ENCODE data around the gene KRTAP20-2.

KRTAP20-2 gene

GRCh38 chr21:30634906-30635305, at the start of gene KRTAP20-2:
KRTAP20-2 (plus strand) TSS chr21:30635206; CDS start chr21:30635264, 58 bp downstream.
- H3K4me2 ChIP-seq (ENCODE audit: low read length), result no peak within 1 kb of the TSS
- no peaks in the 10 kb centered on the region for H3K79me2 ChIP-seq
- H3K27me3 ChIP-seq (ENCODE audit: control insufficient read depth, insufficient read depth, low read length), result no peaks in the 10 kb centered on the region
- H3K9ac ChIP-seq, result no peak within 1 kb of the TSS
- no peaks in the 10 kb centered on the region for H3K9me3 ChIP-seq (ENCODE audit: control insufficient read depth, low read length)
- TF ChIP-seq CTCF (IDR thresholded peaks at IDR 0.05), result no peak
- no peak within 1 kb of the TSS for H3K4me3 ChIP-seq (ENCODE audit: low read depth, low read length)
- no peaks in the 10 kb centered on the region for H3K4me1 ChIP-seq
- H2AFZ ChIP-seq, result no peak within 1 kb of the TSS
- no peak within 1 kb of the TSS for H3K27ac ChIP-seq
- no peaks in the 10 kb centered on the region for H3K36me3 ChIP-seq (ENCODE audit: control insufficient read depth, insufficient read depth, low read length)

GRCh38 chr21:30590297-30590696, 44.7 kb upstream of the KRTAP20-2 start, which contains the start of gene KRTAP22-2:
KRTAP22-2 (minus strand) TSS chr21:30590397.
- Histone ChIP-seq H3K4me2 (ENCODE audit: low read length) (no peak within 1 kb of the TSS), H3K36me3 (ENCODE audit: control insufficient read depth, insufficient read depth, low read length) (no peaks in the 10 kb centered on the region), H2AFZ (no peak within 1 kb of the TSS), H3K27ac (no peak within 1 kb of the TSS), H3K79me2 (no peaks in the 10 kb centered on the region), H3K27me3 (ENCODE audit: control insufficient read depth, insufficient read depth, low read length) (no peaks in the 10 kb centered on the region), H3K4me3 (ENCODE audit: low read depth, low read length) (no peak within 1 kb of the TSS), H3K4me1 (no peaks in the 10 kb centered on the region), H3K9me3 (ENCODE audit: control insufficient read depth, low read length) (no peaks in the 10 kb centered on the region), H3K9ac (no peak within 1 kb of the TSS)
- no peak for TF ChIP-seq CTCF (IDR thresholded peaks at IDR 0.05)

- no peak within 1 kb of the TSS for H3K27ac ChIP-seq
- no peak within 1 kb of the TSS for H2AFZ ChIP-seq
- no peak for TF ChIP-seq CTCF (IDR thresholded peaks at IDR 0.05)
- no peak within 1 kb of the TSS for H3K4me2 ChIP-seq (ENCODE audit: low read length)
- H3K79me2 ChIP-seq, result no peaks in the 10 kb centered on the region
- H3K9me3 ChIP-seq (ENCODE audit: control insufficient read depth, low read length), result no peaks in the 10 kb centered on the region
- H3K27me3 ChIP-seq (ENCODE audit: control insufficient read depth, insufficient read depth, low read length), result no peaks in the 10 kb centered on the region
- H3K9ac ChIP-seq, result no peak within 1 kb of the TSS
- H3K4me1 ChIP-seq, result no peaks in the 10 kb centered on the region
- H3K36me3 ChIP-seq (ENCODE audit: control insufficient read depth, insufficient read depth, low read length), result no peaks in the 10 kb centered on the region
- no peak within 1 kb of the TSS for H3K4me3 ChIP-seq (ENCODE audit: low read depth, low read length)
These were observed 42.9 kb upstream of the KRTAP20-2 start, which contains the start of gene KRTAP6-3 for GRCh38 chr21:30592140-30592539. KRTAP6-3 (plus strand) TSS chr21:30592440; CDS start chr21:30592446, 6 bp downstream.

GRCh38 chr21:30598802-30599201, 36.2 kb upstream of the KRTAP20-2 start, which contains the start of gene KRTAP6-2:
KRTAP6-2 (minus strand) TSS chr21:30598902; CDS start chr21:30598874, 28 bp downstream.
- Histone ChIP-seq H3K4me2 (ENCODE audit: low read length) (no peak within 1 kb of the TSS), H3K79me2 (no peaks in the 10 kb centered on the region), H3K9ac (no peak within 1 kb of the TSS), H2AFZ (no peak within 1 kb of the TSS), H3K27me3 (ENCODE audit: control insufficient read depth, insufficient read depth, low read length) (no peaks in the 10 kb centered on the region), H3K9me3 (ENCODE audit: control insufficient read depth, low read length) (no peaks in the 10 kb centered on the region), H3K36me3 (ENCODE audit: control insufficient read depth, insufficient read depth, low read length) (no peaks in the 10 kb centered on the region), H3K4me3 (ENCODE audit: low read depth, low read length) (no peak within 1 kb of the TSS), H3K4me1 (no peaks in the 10 kb centered on the region), H3K27ac (no peak within 1 kb of the TSS)
- TF ChIP-seq CTCF (IDR thresholded peaks at IDR 0.05), result no peak

- H3K9ac ChIP-seq, result no peak within 1 kb of the TSS
- no peaks in the 10 kb centered on the region for H3K79me2 ChIP-seq
- H3K4me2 ChIP-seq (ENCODE audit: low read length), result no peak within 1 kb of the TSS
- no peak for TF ChIP-seq CTCF (IDR thresholded peaks at IDR 0.05)
- no peak within 1 kb of the TSS for H2AFZ ChIP-seq
- no peak within 1 kb of the TSS for H3K4me3 ChIP-seq (ENCODE audit: low read depth, low read length)
- H3K9me3 ChIP-seq (ENCODE audit: control insufficient read depth, low read length), result no peaks in the 10 kb centered on the region
- no peaks in the 10 kb centered on the region for H3K4me1 ChIP-seq
- no peak within 1 kb of the TSS for H3K27ac ChIP-seq
- no peaks in the 10 kb centered on the region for H3K27me3 ChIP-seq (ENCODE audit: control insufficient read depth, insufficient read depth, low read length)
- H3K36me3 ChIP-seq (ENCODE audit: control insufficient read depth, insufficient read depth, low read length), result no peaks in the 10 kb centered on the region
These were observed 34.2 kb upstream of the KRTAP20-2 start, which contains the start of gene KRTAP22-1 for GRCh38 chr21:30600787-30601186. KRTAP22-1 (plus strand) TSS chr21:30601087.

Data from parathyroid adenoma (tissue), 2 donors.